ENCODE measurements around the gene GGACT.

GGACT gene

DNA sequence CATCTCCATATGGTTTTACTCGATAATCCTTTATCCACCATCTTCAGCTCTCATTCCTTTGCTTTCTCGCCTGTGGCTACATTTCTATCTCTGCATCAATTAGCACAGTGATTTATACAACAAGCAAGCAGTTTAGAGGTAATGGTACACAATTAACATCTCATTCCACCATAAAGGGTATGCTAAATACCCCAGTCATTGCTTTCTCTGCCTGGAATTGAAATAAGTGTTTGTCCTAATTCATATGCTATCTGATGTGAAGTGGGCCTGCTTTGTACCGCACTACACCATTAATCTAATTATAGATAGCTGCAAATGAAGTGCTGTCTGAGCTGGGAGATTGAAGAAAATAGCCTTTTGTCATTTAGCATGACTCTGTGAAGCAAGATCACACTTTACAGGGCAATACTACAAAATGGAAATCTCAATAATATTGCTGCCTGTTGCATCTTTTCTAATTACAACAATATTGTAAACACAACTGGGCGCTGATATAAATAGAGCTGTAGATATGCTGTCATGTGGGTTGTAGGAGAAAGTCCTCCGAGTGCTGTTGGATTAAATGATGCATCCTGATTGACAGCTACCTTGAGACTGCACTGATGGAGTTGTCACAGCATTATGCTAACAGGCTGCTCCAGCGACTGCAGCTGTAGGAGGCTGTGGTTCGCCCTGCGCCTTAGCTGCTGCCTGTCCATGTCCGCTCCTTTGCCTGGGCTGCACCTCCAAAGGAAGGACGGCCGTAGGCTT, 78.2 kb downstream of the GGACT start:
- no peak for DNase-seq

DNA sequence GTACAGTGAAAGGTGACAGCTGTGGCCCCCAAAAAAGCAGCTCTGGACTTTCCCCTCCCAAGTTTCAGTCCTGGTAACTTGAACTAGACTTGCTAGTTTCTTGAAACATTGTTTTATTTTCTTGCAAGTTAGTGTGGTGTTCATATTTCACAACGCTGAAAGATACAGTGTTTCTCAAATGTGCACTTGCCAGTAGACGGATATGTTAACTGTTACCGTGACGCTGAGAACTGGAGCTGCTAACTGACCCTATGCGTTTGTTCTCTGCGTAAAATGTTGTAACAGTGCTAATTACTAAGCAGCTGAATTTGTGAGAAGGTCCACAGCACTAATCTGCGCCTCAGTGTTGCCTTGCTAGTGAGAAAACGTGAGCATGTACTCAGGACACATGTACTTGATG, 79.6 kb downstream of the GGACT start:
- DNase-seq: no peak

DNA sequence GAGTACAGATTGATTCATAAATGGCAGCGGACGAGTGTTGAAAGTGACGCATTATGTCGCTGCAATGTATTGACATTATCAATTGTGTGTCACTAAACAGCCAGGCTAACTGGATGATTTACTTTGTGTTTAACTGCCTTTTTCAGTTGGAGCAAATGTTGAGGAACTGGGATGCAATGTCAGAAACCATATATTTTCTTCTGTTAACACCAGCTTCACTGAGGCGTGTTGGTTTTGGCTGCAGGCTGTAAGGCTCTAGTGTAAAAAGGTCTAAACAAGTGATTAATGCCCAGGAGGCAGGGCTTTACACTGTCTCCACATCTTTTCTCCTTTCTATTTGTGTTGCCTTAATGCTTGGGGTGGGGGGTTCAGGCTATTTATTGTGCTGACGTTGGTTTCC, 80.1 kb downstream of the GGACT start:
- DNase-seq: no peak

DNA sequence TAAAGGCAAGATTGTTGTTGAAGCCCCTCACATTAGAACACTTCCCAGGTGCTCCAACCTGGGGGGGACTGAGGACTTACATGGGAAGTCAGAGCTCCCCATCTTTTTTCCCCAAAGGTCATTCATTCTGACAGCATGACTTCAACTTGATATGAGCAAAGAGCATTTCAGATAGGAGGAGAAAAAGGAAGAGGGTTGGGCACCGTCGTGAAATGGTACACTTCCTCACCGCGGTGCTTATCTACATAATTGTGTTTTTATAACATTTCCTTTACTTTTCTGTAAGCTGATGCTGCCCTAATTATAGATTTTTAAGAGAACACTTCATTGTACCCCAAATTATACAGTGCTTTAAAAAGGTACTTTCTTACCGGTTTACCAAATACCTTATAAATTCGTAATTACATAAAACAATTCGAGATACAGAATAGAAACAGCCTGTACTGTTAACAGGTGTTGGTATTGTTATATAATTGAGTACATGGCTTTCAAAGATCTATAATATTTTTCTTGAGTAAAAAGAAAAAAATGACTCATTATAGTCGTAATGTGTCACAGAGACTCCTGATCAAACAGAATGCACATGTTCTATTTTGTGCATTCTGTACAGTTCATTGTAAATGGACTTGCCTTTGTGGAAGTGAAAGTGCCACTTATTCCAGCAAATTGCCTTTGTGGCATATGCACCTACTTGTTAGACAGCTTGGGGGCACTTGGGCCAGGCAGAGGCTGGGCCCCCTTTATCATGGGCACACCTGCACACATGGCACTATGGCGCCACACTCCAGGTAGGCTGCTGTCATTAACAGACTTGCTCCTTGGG, 81.8 kb downstream of the GGACT start:
- DNase-seq: no peak

DNA sequence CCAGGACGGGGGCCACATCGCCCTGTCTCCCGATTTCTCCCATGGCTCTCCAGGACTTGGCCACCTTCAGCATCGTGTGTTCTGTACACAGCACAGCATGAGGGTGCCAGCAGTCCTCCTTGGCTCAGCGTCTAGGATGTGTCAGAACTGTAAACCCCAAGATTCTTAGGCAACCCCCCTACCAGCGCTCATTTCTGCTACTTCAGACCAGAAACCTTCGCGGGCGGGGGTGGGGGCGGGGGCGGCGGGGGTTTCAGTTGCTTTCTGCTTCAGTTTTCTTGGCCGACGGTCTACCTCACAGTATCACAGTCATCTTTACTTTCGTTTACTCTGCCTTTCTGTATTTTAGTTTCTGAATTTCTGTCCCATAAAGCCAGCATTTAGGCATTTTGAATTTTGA, 82.4 kb downstream of the GGACT start:
- no peak for DNase-seq

DNA sequence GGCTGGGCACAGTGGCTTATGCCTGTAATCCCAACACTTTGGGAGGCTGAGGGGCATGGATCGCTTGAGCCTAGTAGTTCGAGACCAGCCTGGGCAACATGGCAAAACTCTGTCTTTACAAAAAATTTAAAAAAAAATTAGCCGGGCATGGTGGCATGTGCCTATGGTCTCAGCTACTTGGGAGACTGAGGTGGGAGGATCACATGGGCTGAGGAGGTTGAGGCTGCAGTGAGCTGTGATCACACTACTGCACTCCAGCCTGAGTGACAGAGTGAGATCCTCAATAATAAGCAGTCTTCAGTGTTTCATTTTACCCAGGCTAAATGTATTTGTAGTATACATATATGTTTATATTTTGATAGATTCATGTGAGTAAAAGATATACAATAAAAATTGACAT, 85.0 kb downstream of the GGACT start:
- DNase-seq: no peak

DNA sequence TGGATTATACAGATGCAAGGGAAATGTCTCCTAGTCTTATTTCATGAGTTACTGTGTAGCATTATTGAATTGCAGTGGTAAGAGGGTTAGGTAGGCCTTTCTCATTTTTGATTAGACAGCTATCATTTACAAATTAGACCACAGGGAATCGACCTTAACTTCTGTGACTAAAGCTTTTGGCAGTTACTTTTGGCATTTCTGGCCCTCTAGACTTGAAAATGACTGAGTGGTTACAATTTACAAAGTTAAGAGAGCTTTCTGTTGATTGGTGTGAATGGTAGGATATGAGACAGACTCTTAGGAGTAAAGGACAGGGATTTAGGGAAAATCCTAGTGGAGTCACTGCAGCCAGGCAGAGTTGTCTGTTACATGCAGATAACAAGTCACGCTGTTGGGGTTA, 86.1 kb downstream of the GGACT start:
- DNase-seq: no peak

DNA sequence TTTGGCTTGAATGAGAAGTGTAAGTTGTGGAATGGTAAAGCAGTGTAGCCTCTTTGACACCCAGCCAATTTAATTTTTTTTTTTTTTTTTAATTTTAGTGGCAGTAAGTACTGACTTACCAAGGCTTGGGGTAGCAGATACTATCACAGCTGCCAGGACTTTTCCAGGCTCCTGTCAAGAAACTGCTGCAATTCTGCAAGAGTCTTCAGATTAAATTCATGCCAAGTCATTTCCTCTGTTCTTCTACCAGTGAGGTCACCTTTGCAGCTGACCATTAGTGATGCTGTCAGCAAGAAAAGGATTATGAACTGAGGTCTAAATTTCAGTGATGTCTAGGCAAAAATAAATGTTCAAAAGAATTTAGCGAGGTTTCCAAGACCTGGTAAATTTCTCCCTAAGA, 91.2 kb downstream of the GGACT start:
- no peak for DNase-seq

DNA sequence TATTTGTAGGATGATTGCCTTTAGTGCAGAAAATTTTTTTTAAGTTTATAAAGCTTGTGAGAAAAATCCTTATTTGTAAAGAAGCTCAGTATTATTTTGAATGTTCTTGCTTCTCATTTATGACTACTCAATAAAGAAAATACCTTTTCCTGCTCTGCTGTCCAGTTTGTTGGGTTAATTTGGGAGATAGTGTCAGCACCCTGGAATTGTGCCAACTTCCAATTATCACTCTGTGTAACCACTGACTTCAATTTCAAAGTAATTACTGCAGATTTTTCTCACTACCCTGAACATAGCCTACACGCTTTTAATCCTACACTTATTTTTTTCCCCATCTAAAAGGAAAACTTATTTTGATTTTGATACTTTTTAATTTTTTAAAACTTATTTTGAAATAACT, 93.1 kb downstream of the GGACT start:
- DNase-seq: no peak

DNA sequence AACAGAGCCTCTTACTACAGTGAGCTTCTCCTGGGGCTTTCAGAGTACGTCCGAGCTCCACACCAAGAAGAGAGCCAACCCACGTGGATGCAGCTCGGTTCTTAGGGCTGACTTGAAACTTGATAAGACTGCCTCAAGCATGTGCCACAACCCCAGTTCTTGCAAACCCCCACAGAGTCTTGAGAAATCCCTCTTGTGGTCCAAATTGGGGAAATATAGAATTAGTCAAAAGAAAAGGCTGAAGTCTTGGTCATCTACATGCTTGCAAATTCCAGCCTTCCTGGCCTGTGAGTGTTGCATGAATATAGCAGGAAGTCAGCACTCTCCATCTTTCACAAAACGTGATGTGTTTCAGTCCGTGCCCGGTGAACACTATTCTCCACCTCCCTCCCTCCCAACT, 95.2 kb downstream of the GGACT start:
- no peak for DNase-seq

DNA sequence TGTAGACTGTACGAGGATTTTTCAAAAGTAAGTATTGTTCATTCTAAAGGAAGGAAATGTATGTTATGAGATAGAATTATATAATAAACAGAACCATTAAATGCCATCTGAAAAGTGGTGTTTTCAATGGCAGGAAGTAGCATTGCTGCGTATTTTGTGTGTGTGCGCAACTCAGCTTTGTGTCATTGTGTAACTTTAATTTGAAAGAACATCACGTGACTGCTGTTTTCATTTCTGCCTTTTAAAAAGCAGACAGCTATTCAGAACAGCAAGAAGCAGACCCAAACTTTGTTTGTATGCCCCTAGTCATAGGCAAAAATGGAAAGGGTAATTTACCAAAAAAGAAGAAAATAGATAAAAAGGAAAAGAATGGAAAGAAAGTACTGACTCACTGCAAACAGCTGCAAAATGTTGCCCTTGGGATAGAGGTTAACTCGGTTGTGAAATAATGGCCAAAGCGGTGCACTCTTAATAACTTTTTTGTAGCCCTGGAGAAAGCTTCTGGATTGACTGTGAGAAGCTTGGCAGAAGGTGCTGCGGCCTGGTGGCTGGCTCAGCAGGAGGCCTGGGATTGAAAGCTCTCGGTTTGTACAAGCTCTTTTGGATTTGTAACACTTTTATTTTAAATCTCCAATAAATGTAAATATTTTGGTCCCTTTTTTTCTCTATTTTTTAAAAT, 97.3 kb downstream of the GGACT start:
- DNase-seq: peak; percentile 3

DNA sequence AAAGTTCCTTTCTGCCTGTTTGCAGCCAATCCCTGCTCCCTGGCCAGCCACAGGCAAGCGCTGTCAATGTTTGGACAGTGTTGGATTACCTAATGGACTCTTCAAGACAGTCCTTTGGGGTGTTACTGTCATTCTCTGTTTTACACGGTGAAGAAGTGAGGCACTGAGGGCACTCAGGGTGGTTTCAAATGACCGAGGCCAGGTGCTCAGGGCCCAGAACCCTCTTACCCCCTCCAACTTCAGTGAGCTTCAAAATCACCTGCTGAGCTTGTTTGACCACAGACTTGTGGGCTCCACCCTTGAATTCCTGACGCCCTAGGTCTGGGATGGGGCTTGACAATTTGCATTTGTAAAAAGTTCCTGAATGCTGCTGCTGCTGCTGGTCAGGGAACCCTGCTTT, 97.9 kb downstream of the GGACT start:
- peak; percentile 79 for DNase-seq

DNA sequence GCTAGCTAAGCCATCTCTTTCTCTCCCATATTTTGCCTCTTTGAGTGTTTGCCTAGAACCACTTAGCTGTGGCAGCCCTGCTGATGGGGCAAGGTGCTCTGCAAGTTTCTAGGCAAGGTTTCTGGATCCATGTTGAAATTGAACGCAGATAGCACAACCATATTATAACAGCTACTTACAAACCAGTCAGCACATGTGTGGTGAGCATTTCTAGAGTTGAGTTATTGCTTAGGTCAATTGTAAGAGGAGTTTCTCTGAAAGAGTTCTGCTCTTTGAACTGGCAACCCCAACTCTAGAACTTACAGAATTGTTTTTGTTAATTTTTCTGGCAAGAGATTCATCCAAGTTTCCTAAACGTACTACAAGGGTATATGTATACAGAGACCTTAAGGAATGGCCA, 103.3 kb downstream of the GGACT start:
- DNase-seq: no peak

DNA sequence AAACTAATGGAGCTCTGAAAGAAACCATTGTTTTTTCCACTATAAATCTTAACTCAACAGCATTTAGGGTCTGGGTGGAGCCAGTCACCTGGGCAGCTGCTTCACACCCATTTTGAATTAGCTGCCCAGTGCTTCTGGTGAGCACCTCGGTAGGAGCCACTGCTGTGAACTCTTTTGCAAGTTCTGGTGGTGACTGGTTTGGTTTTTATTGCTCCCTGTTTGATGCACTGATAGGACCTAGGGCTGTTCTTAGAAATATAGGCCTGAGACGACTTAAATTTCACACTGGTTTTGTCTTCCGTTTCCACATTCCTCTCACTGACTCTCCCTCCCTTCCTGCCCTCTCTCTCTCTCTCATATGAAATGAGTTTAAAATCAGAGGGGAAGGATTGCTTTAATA, 103.9 kb downstream of the GGACT start:
- DNase-seq: no peak

DNA sequence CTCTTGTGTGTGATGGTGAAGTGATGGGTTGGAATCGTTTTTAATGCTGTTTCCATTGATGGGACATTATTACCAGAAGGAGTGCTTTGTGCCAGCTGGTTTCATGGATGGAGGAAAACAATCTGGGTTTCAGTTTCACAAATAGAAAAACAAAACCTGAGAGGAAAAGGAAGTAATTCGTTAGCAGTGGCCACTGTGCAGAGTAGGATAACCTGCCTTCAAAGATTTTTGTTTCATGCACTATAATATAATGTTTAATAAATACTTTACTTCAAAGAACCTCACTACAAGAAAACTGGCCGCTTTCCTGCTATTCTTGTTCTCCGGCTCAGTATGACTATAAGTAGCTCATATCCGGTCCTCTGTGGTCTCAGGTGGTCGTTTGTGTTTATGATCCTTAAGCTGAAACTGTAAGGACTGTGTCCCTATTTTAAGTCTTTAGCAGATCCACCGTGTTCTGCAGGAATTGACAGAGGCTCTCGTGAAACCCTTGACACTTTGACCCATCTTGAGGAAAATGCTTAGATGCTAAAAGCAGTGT, 104.7 kb downstream of the GGACT start:
- no peak for DNase-seq

DNA sequence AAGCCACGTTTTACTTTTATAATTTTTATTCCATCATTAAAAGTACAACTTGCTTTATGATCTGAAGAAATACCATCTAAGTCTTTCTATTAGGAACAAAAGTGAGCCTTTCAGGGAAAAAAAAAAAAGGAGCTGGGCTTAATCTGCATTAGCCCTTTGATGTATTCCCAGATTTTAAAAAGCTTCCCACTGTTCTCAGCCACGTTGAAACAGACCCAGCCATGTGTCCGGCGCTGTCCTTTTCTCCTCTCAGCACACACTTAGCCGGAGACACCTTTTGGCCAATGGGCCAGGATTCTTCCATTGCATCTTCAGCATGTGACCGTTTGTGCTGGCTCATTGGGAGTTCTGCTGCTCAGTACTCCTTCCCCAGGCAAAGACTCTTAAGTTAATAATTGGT, 105.5 kb downstream of the GGACT start:
- no peak for DNase-seq

DNA sequence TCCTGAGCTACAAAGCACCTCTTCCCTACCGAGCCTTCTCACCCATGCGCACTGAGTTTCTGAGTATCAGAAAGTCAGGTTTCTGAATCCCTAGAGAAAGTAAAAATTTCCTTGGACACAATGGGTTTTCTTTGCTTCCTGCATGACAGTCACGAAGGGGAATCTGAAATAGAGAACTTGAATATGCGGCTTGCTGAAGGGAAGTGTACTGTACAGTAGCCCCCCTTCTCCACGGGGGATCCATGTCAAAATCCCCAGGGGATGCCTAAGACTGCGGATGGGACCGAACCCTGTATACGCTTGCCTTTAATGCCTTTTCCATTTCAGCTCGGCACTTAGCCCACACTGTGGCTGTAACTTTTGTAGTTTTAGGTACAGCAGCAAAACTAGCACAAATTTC, 107.9 kb downstream of the GGACT start:
- DNase-seq: no peak

All from DMS53 (cell line).